ENCODE measurements around the gene PSMD5. TPM values are rescaled to one million over a fixed set of nuclear protein-coding genes. Genes with fewer than 3 reads are reported as not detected.
A peak's percentile ranks its signal among the peaks of the same experiment; 100 is the strongest.

The PSMD5 gene
- total and polyA plus RNA-seq, 9 of the 15 experiments (the other 6 are each of a cell fraction or from before 2014, with no cell fraction given), result 46.4 to 148 (median 76.3) TPM

DNA sequence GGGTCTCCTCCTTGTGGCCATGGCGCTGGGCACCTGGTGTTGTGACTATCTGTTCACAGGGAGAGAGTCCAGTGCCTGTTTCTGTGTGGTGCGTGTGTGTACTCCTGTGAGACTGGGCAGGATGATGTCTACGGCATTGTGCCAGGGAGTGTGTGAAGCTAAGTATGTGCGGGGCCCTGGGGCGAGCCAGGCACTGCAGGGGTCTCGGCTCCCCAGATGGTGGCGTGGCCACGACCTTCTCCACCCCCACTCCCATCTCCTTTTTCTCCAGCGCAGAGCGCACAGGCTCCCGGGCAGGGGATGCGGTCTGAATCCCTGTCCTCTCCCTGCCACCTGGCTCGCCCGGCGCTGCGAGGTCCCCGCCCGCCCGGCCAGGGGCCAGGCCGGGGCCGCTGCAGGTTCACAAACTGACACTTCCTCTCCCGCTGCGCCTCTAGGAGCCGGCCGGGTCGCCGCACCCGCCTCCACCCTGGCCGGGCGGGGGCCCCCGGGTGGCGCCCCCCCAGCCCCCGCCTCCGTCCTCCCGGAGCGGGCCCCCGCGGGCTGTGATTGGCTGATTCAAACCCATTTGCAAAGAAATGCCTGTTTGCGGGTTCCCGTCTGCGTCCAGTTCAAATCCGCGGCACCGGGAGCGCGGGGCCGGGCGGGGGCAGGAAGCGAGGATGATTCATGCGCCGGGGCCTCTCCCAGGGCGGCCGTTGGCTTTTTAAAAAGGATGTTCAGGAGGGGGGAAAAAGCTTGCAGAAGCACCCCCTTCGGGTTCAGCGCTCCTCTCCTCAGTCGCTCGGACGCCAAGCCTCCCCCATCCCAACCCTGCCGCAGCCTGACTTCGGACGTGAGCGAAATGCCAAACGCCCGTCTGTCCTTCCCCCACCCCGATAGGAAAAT is 33.5 kb upstream of the PSMD5 start (continued):
- TF ChIP-seq RFX5 (IDR thresholded peaks at IDR 0.05; ENCODE audit: low read depth, low read length) (peak; percentile 43; the same call in 1 of the 2 replicates), JUND (IDR thresholded peaks at IDR 0.05; ENCODE audit: borderline replicate concordance, low read depth, low read length) (peak; percentile 99), JUND (tag; IDR thresholded peaks at IDR 0.05; ENCODE audit: borderline replicate concordance, low read depth, low read length) (no peak), PRPF4 (IDR thresholded peaks at IDR 0.05; ENCODE audit: insufficient read depth, low read depth, low read length, poor library complexity, severe bottlenecking) (no peak), SMARCC2 (IDR thresholded peaks at IDR 0.05; ENCODE audit: low read depth) (no peak), CHD2 (IDR thresholded peaks at IDR 0.05; ENCODE audit: low read depth, low read length) (peak; percentile 75), ZKSCAN3 (CRISPR knock-in tag; IDR thresholded peaks at IDR 0.05) (no peak), CBFB (CRISPR knock-in tag; IDR thresholded peaks at IDR 0.05) (no peak), GTF2F1 (IDR thresholded peaks at IDR 0.05; ENCODE audit: low read depth, low read length) (peak; percentile 71), MAFF (IDR thresholded peaks at IDR 0.05; ENCODE audit: low read length) (0 out of 2 replicates have a peak, but pooled peaks have one; percentile 13), POLR2B (IDR thresholded peaks at IDR 0.05; ENCODE audit: low read depth, partially characterized antibody) (no peak), MXI1 (IDR thresholded peaks at IDR 0.05; ENCODE audit: low read depth, low read length) (peak; percentile 32; the same call in 1 of the 2 replicates), TBL1XR1 (IDR thresholded peaks at IDR 0.05; ENCODE audit: low read length in 2 of 2) (peak; percentile 19 to 66; a peak in 3 of 4 replicates), MAFK (IDR thresholded peaks at IDR 0.05; ENCODE audit: low read length) (peak; percentile 62), JUN (IDR thresholded peaks at IDR 0.05; ENCODE audit: borderline replicate concordance, low read depth, low read length) (peak; percentile 99), JUN (CRISPR knock-in tag; IDR thresholded peaks at IDR 0.05; ENCODE audit: borderline replicate concordance) (no peak)
- TF ChIP-seq, protein P1, sequence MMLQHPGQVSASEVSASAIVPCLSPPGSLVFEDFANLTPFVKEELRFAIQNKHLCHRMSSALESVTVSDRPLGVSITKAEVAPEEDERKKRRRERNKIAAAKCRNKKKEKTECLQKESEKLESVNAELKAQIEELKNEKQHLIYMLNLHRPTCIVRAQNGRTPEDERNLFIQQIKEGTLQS (IDR thresholded peaks at IDR 0.05), result no peak
- TF ChIP-seq, protein P1 (CRISPR knock-in tag; conservative IDR thresholded peaks at IDR 0.05), result peak; percentile 92
- TF ChIP-seq, protein P2, sequence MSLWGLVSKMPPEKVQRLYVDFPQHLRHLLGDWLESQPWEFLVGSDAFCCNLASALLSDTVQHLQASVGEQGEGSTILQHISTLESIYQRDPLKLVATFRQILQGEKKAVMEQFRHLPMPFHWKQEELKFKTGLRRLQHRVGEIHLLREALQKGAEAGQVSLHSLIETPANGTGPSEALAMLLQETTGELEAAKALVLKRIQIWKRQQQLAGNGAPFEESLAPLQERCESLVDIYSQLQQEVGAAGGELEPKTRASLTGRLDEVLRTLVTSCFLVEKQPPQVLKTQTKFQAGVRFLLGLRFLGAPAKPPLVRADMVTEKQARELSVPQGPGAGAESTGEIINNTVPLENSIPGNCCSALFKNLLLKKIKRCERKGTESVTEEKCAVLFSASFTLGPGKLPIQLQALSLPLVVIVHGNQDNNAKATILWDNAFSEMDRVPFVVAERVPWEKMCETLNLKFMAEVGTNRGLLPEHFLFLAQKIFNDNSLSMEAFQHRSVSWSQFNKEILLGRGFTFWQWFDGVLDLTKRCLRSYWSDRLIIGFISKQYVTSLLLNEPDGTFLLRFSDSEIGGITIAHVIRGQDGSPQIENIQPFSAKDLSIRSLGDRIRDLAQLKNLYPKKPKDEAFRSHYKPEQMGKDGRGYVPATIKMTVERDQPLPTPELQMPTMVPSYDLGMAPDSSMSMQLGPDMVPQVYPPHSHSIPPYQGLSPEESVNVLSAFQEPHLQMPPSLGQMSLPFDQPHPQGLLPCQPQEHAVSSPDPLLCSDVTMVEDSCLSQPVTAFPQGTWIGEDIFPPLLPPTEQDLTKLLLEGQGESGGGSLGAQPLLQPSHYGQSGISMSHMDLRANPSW (CRISPR knock-in tag; IDR thresholded peaks at IDR 0.05), result peak; percentile 88; the same call in 1 of the 2 replicates
- TF ChIP-seq, protein P3, sequence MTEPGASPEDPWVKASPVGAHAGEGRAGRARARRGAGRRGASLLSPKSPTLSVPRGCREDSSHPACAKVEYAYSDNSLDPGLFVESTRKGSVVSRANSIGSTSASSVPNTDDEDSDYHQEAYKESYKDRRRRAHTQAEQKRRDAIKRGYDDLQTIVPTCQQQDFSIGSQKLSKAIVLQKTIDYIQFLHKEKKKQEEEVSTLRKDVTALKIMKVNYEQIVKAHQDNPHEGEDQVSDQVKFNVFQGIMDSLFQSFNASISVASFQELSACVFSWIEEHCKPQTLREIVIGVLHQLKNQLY (CRISPR knock-in tag; conservative IDR thresholded peaks at IDR 0.05), result peak in 1 of 2 experiments; percentile 89; a peak in 1 of 4 replicates
- TF ChIP-seq, protein P4, sequence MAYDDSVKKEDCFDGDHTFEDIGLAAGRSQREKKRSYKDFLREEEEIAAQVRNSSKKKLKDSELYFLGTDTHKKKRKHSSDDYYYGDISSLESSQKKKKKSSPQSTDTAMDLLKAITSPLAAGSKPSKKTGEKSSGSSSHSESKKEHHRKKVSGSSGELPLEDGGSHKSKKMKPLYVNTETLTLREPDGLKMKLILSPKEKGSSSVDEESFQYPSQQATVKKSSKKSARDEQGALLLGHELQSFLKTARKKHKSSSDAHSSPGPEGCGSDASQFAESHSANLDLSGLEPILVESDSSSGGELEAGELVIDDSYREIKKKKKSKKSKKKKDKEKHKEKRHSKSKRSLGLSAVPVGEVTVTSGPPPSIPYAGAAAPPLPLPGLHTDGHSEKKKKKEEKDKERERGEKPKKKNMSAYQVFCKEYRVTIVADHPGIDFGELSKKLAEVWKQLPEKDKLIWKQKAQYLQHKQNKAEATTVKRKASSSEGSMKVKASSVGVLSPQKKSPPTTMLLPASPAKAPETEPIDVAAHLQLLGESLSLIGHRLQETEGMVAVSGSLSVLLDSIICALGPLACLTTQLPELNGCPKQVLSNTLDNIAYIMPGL (CRISPR knock-in tag; IDR thresholded peaks at IDR 0.05), result peak; percentile 81
